MM.1S (cell line): ENCODE data around the gene DIS3L2.

ENCODE experiments used
- DNase-seq: peaks from one replicate; pipeline ENCODE4 v3.0.0-alpha.2; 2015
- H2AFZ ChIP-seq: fragments of 300-600 bp; sonication (generic); 2 replicates; pipeline ENCODE4 v1.6.0; 2016; ENCODE audit warnings: antibody characterized with exemption, low read length
- H3F3A ChIP-seq: fragments of 300-600 bp; sonication (generic); 2 replicates; pipeline ENCODE4 v1.6.1; 2016; ENCODE audit warnings: mild to moderate bottlenecking, antibody characterized with exemption, low read length, moderate library complexity, mixed read lengths; ENCODE audit not compliant: insufficient read depth
- H3K27ac ChIP-seq: fragments of 300-600 bp; sonication (generic); 2 replicates; pipeline ENCODE4 v1.5.1; 2016; ENCODE audit warnings: mild to moderate bottlenecking, low read length
- H3K27me3 ChIP-seq: fragments of 300-600 bp; sonication (generic); replicated peaks from 2 replicates; pipeline ENCODE4 v1.6.0; 2016; ENCODE audit warnings: low read length; ENCODE audit not compliant: insufficient read depth
- H3K36me3 ChIP-seq: fragments of 300-600 bp; sonication (generic); replicated peaks from 2 replicates; pipeline ENCODE4 v1.6.1; 2016; ENCODE audit warnings: mild to moderate bottlenecking, low read length, mixed read lengths; ENCODE audit not compliant: insufficient read depth
- H3K4me1 ChIP-seq: fragments of 300-600 bp; sonication (generic); 2 replicates; pipeline ENCODE4 v1.6.1; 2016; ENCODE audit warnings: low read length, mixed read lengths
- H3K4me2 ChIP-seq: fragments of 300-600 bp; sonication (generic); 2 replicates; pipeline ENCODE4 v1.6.0; 2016; ENCODE audit warnings: low read depth, low read length
- H3K4me3 ChIP-seq: fragments of 300-600 bp; sonication (generic); 2 replicates; pipeline ENCODE4 v1.5.1; 2016; ENCODE audit warnings: low read length, mixed read lengths
- H3K79me2 ChIP-seq: fragments of 300-600 bp; sonication (generic); 2 replicates; pipeline ENCODE4 v1.6.1; 2016; ENCODE audit warnings: mixed run types, low read length, mixed read lengths
- H3K9ac ChIP-seq: fragments of 300-600 bp; sonication (generic); 2 replicates; pipeline ENCODE4 v1.6.1; 2016; ENCODE audit warnings: low read length, mixed read lengths
- H3K9me2 ChIP-seq: fragments of 300-600 bp; sonication (generic); replicated peaks from 2 replicates; pipeline ENCODE4 v1.6.1; 2016; ENCODE audit warnings: mild to moderate bottlenecking, low read length, mixed read lengths; ENCODE audit not compliant: insufficient read depth
- H3K9me3 ChIP-seq: fragments of 300-600 bp; sonication (generic); replicated peaks from 2 replicates; pipeline ENCODE4 v1.6.1; 2016; ENCODE audit warnings: mild to moderate bottlenecking, low read length, mixed read lengths; ENCODE audit not compliant: insufficient read depth
- H4K20me1 ChIP-seq: fragments of 300-600 bp; sonication (generic); 2 replicates; pipeline ENCODE4 v1.6.1; 2016; ENCODE audit warnings: mild to moderate bottlenecking, low read length, moderate library complexity, mixed read lengths; ENCODE audit not compliant: insufficient read depth
- EZH2 ChIP-seq: fragments of 300-600 bp; sonication (generic); optimal IDR thresholded peaks from 2 replicates; pipeline ENCODE3; 2017; ENCODE audit warnings: low read depth, mild to moderate bottlenecking, antibody characterized with exemption, low read length, mixed read lengths
- EZH2phosphoT487 ChIP-seq: fragments of 300-600 bp; sonication (generic); IDR thresholded peaks from 2 replicates; pipeline ENCODE4 v1.6.1; 2018; ENCODE audit warnings: antibody characterized with exemption, low read length
- TF ChIP-seq, protein P1 (sequence below): fragments of 300-600 bp; sonication (generic); IDR thresholded peaks from 2 replicates; pipeline ENCODE4 v1.5.1; 2016; ENCODE audit warnings: antibody characterized with exemption, low read length, mixed read lengths

DIS3L2 gene

DNA sequence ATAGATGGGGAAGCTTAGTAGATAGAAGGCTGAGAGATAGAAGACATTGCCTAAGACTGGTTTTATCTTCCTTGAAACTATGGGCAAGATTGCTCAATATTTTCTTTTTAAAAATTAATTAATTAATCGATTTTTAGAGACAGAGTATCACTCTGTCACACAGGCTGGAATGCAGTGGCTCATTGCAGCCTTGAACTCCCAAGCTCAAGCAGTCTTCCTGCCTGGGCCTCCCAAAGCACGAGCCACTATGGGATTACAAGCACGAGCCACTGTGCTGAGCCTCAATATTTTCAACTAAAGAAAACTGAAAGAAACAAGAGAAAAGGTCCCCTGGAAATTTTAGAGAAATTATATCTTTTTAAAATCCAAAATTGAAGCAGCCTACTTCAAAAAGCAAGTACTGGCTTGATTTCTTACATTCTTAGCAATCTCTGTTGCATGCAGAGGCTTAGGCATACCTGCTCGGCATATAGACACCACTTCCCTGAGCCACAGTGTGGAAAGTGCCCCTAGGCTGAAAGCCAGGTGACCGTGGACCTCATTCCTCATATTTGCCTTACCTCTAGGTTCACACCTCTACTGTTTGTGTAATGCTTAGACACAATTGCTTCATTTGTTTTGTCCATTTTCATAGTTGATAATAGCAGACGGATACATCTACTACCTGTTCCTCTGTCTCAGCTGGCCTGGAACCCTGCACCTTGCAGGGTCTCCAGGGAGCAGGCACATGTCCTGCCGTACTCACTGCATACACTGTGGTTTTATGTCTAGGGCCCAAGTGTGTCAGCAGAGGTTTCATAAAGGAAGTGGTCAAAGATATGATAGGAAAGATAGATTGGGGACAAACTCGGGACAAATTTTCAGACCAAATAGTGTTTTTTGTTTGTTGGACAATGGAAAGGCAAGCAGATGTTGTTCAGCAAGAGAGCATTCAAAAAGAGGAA lies 250.5 kb downstream of the DIS3L2 start:
- Histone ChIP-seq H2AFZ (no peak overlapping the region), H3K9me2 (no peaks in the 10 kb centered on the region), H3K36me3 (no peaks in the 10 kb centered on the region), H3K4me1 (peaks cover 24% of the 10 kb centered on the region), H3K9me3 (no peaks in the 10 kb centered on the region), H3K27ac (peak overlapping the region; percentile 61; the same call in 1 of the 2 replicates), H3K27me3 (no peaks in the 10 kb centered on the region), H3F3A (peaks cover 7% of the 10 kb centered on the region; the same call in 1 of the 2 replicates), H4K20me1 (no peaks in the 10 kb centered on the region), H3K4me3 (no peak overlapping the region), H3K79me2 (no peaks in the 10 kb centered on the region), H3K9ac (peak overlapping the region; percentile 32; the same call in 1 of the 2 replicates), H3K4me2 (peak overlapping the region; percentile 60)
- TF ChIP-seq, protein P1, sequence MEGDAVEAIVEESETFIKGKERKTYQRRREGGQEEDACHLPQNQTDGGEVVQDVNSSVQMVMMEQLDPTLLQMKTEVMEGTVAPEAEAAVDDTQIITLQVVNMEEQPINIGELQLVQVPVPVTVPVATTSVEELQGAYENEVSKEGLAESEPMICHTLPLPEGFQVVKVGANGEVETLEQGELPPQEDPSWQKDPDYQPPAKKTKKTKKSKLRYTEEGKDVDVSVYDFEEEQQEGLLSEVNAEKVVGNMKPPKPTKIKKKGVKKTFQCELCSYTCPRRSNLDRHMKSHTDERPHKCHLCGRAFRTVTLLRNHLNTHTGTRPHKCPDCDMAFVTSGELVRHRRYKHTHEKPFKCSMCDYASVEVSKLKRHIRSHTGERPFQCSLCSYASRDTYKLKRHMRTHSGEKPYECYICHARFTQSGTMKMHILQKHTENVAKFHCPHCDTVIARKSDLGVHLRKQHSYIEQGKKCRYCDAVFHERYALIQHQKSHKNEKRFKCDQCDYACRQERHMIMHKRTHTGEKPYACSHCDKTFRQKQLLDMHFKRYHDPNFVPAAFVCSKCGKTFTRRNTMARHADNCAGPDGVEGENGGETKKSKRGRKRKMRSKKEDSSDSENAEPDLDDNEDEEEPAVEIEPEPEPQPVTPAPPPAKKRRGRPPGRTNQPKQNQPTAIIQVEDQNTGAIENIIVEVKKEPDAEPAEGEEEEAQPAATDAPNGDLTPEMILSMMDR, result no peak
- no peak for TF ChIP-seq EZH2phosphoT487
- TF ChIP-seq EZH2, result no peak
- peak; percentile 74 for DNase-seq

DNA sequence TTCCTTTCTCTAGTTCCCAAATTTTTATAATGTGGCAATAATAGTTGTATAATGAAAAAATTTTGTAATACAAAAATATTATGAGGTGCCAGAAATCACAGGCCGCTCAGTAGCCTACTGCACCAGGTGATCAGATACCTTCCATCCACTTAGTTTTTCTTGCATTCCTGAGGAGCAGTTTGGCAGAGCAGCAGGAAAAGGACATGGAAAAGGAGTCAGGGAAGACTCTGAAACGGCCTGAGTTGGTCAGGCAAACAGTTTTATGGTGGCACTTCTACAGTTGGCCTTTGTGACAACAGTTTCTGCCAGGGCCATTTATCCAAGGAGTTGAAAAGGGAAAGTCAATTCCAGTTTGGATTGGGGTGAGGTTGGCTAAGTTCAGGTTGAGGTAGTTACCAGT lies 251.7 kb downstream of the DIS3L2 start:
- DNase-seq, result no peak

DNA sequence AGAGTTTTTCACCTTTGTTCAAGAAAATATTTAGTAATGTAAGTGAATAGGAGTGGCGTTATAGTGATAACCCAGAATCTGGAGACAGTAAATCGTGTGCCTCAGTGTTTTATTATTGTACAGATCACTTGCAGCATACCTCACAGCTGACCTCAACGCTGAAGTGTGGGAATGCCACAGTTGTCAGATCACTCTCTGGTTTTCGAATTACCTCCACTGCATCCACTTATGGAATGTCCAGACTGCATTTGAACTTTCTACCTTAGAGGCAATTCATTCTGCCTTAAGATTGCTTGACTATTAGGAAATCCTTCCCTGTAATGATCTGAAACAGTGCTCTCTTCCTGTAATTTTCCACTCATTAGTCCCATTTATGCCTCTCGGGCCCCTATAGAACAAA lies 252.5 kb downstream of the DIS3L2 start:
- DNase-seq, result no peak
- H3K4me2 ChIP-seq, result no peak overlapping the region
- H3K4me3 ChIP-seq, result no peak overlapping the region
- H3K9me2 ChIP-seq, result no peaks in the 10 kb centered on the region
- no peaks in the 10 kb centered on the region for H4K20me1 ChIP-seq
- TF ChIP-seq EZH2 (no peak), EZH2phosphoT487 (no peak)
- TF ChIP-seq, protein P1, result no peak
- peaks cover 7% of the 10 kb centered on the region; the same call in 1 of the 2 replicates for H3F3A ChIP-seq
- peaks cover 30% of the 10 kb centered on the region for H3K4me1 ChIP-seq
- no peak overlapping the region for H3K27ac ChIP-seq
- H3K9ac ChIP-seq, result no peak overlapping the region
- H3K79me2 ChIP-seq, result no peaks in the 10 kb centered on the region
- H3K9me3 ChIP-seq, result no peaks in the 10 kb centered on the region
- no peak overlapping the region for H2AFZ ChIP-seq
- H3K27me3 ChIP-seq, result no peaks in the 10 kb centered on the region
- H3K36me3 ChIP-seq, result no peaks in the 10 kb centered on the region

More for the DNA sequence above, 251.7 kb downstream of the DIS3L2 start:
- TF ChIP-seq EZH2phosphoT487, result no peak
- TF ChIP-seq, protein P1, result no peak
- no peak for TF ChIP-seq EZH2
- no peak overlapping the region for H3K4me2 ChIP-seq
- no peak overlapping the region for H3K27ac ChIP-seq
- H3K36me3 ChIP-seq, result no peaks in the 10 kb centered on the region
- no peaks in the 10 kb centered on the region for H3K79me2 ChIP-seq
- H3K9ac ChIP-seq, result no peak overlapping the region
- H3K4me1 ChIP-seq, result peaks cover 24% of the 10 kb centered on the region
- H4K20me1 ChIP-seq, result no peaks in the 10 kb centered on the region
- no peaks in the 10 kb centered on the region for H3K27me3 ChIP-seq
- peaks cover 7% of the 10 kb centered on the region; the same call in 1 of the 2 replicates for H3F3A ChIP-seq
- no peak overlapping the region for H2AFZ ChIP-seq
- H3K9me3 ChIP-seq, result no peaks in the 10 kb centered on the region
- H3K9me2 ChIP-seq, result no peaks in the 10 kb centered on the region
- no peak overlapping the region for H3K4me3 ChIP-seq
